GM19397 (cell line): Measurements from ENCODE around the gene SOX18.
"Not testable (repeated sequence)": the region's sequence is repeated elsewhere in the genome, so short reads cannot be mapped to it uniquely, and the experiment has no call there.

ENCODE experiments used
- ATAC-seq: cut with Tn5 transposase; IDR thresholded peaks from one replicate; pipeline ENCODE4 v1.9.1; 2021; ENCODE audit warnings: mild to moderate bottlenecking, moderate library complexity; ENCODE audit not compliant: unreplicated experiment

The SOX18 gene

GRCh38 chr20:64049060-64049877 is at the start of gene SOX18:
Gene SOX18 (minus strand): TSS chr20:64049639. CDS start chr20:64049516, 123 bp downstream.
- ATAC-seq = no peak

GRCh38 chr20:64098471-64099013 is 49.1 kb upstream of the SOX18 start:
- no peak for ATAC-seq

GRCh38 chr20:64096535-64096934 is 47.1 kb upstream of the SOX18 start:
- ATAC-seq = no peak

GRCh38 chr20:64095927-64096326 is 46.5 kb upstream of the SOX18 start:
- no peak for ATAC-seq

- no peak for ATAC-seq
Measured at GRCh38 chr20:64095455-64095854, 46.0 kb upstream of the SOX18 start.

- no peak for ATAC-seq
Measured at GRCh38 chr20:64093013-64093503, 43.6 kb upstream of the SOX18 start.

GRCh38 chr20:64092258-64093012 is 43.0 kb upstream of the SOX18 start:
- ATAC-seq = no peak

GRCh38 chr20:64091770-64092169 is 42.3 kb upstream of the SOX18 start:
- ATAC-seq = no peak

GRCh38 chr20:64091340-64091739 is 41.9 kb upstream of the SOX18 start:
- ATAC-seq = no peak

GRCh38 chr20:64090165-64090564 is 40.7 kb upstream of the SOX18 start:
- no peak for ATAC-seq

GRCh38 chr20:64088586-64088985 is 39.1 kb upstream of the SOX18 start:
- not testable (repeated sequence) for ATAC-seq

GRCh38 chr20:64087226-64087825 is 37.9 kb upstream of the SOX18 start:
- not testable (repeated sequence) for ATAC-seq

- ATAC-seq = no peak
Measured at GRCh38 chr20:64086801-64087200, 37.4 kb upstream of the SOX18 start.

- no peak for ATAC-seq
Measured at GRCh38 chr20:64084685-64085152, 35.3 kb upstream of the SOX18 start.

GRCh38 chr20:64083804-64084684 is 34.6 kb upstream of the SOX18 start, which contains the start of gene LKAAEAR1:
Gene LKAAEAR1 (minus strand): TSS chr20:64084398. CDS start chr20:64084219, 179 bp downstream.
- no peak for ATAC-seq

GRCh38 chr20:64083378-64083803 is 34.0 kb upstream of the SOX18 start:
- ATAC-seq = no peak

GRCh38 chr20:64082820-64083377 is 33.5 kb upstream of the SOX18 start:
- ATAC-seq = no peak

- ATAC-seq = no peak
Measured at GRCh38 chr20:64082126-64082731, 32.8 kb upstream of the SOX18 start.

- no peak for ATAC-seq
Measured at GRCh38 chr20:64081624-64081964, 32.2 kb upstream of the SOX18 start.
